Urothelium cell line (cell line): ENCODE results near the gene LGR6.
"Not testable (repeated sequence)": the region's sequence is repeated elsewhere in the genome, so short reads cannot be mapped to it uniquely, and the experiment has no call there.

Experiments used
- DNase-seq: peaks from one replicate; pipeline ENCODE4 v3.0.0; 2011; ENCODE audit warnings: low spot score, mixed read lengths
- FAIRE-seq: peaks from 2 replicates; lab custom pipeline; 2011; peaks lifted over from hg19 to GRCh38; lab: Jason Lieb, UNC

The LGR6 gene

DNA sequence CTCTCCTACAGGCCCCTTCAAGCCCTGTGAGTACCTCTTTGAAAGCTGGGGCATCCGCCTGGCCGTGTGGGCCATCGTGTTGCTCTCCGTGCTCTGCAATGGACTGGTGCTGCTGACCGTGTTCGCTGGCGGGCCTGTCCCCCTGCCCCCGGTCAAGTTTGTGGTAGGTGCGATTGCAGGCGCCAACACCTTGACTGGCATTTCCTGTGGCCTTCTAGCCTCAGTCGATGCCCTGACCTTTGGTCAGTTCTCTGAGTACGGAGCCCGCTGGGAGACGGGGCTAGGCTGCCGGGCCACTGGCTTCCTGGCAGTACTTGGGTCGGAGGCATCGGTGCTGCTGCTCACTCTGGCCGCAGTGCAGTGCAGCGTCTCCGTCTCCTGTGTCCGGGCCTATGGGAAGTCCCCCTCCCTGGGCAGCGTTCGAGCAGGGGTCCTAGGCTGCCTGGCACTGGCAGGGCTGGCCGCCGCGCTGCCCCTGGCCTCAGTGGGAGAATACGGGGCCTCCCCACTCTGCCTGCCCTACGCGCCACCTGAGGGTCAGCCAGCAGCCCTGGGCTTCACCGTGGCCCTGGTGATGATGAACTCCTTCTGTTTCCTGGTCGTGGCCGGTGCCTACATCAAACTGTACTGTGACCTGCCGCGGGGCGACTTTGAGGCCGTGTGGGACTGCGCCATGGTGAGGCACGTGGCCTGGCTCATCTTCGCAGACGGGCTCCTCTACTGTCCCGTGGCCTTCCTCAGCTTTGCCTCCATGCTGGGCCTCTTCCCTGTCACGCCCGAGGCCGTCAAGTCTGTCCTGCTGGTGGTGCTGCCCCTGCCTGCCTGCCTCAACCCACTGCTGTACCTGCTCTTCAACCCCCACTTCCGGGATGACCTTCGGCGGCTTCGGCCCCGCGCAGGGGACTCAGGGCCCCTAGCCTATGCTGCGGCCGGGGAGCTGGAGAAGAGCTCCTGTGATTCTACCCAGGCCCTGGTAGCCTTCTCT is 124.6 kb downstream of the LGR6 start:
- DNase-seq (no peak), FAIRE-seq (no peak)

DNA sequence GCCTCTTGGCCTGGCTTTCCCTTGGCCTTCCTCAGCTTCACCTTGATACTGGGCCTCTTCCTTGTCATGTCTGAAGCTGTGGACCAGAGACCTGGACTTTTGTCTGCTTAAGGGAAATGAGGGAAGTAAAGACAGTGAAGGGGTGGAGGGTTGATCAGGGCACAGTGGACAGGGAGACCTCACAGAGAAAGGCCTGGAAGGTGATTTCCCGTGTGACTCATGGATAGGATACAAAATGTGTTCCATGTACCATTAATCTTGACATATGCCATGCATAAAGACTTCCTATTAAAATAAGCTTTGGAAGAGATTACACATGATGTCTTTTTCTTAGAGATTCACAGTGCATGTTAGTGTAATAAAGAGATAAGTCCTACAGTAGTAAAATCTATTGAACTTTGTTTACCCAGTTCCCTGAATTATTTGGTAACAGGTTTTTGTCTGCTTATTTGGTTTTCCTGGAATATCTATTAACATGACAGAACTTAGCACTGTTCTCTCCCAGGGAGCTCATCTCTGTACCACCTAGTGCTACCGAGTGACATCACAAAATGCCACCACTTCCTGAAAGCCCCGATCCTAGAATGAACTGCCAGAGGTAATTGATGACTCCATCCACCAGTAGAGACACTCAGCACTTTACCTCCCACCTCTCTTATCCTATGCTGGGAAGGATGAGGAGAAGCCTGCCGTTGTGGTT is 125.9 kb downstream of the LGR6 start:
- DNase-seq (no peak), FAIRE-seq (no peak)

DNA sequence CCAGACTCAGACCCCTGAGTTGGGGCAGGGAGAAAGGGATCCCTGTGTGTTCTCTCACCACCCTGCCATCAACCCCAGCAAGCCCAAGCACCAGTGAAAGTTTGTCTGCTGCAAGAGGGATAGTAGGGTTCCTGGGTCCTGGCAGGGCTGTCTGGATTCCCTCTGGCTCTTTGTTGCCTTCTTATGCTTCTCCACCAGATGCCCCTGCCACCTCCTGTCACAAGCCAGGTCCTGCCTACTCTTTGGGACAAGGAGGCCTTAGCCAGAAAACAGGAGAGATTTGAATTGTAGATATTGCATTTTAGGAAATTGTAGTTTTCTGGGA is 126.4 kb downstream of the LGR6 start:
- FAIRE-seq: no peak
- no peak for DNase-seq

DNA sequence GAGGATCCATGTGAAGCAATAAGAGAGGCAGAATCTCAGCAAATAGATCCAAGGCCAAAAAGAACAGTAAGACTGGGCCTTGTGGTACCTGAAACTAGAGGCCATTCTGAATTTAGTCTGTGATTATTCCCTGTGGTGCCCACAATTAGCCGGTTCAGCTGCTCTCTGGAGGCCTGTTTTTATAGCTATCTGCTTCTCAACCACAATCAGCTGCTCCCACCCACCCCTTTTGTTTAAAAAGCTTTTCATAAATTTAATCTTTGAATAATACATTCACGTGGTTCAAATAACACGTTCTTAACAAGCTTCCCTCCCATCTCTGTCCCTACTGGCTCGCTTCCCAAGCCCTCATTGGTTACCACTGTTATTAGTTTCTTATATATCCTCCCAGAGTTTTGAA is 130.1 kb downstream of the LGR6 start:
- DNase-seq (no peak), FAIRE-seq (no peak)

DNA sequence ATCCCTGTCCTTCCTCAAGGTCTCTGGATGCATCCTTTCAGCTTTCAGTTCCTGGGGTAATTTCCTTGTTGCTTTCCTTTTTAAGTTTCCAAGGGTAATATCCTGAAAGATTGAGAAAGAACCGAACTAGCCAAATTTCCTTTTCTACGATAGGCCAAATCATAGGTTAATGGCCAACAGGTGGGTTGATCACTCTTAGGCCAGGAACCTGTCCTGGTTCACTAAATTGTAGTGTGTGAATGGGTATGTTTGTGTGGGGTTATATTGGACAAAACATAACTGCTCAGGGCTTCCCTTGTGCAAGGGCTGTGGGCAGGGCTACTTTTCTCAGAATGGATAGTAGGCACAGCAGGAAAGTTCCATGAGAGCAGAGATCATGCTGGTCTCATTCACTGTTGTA is 131.0 kb downstream of the LGR6 start:
- FAIRE-seq: no peak
- no peak for DNase-seq

DNA sequence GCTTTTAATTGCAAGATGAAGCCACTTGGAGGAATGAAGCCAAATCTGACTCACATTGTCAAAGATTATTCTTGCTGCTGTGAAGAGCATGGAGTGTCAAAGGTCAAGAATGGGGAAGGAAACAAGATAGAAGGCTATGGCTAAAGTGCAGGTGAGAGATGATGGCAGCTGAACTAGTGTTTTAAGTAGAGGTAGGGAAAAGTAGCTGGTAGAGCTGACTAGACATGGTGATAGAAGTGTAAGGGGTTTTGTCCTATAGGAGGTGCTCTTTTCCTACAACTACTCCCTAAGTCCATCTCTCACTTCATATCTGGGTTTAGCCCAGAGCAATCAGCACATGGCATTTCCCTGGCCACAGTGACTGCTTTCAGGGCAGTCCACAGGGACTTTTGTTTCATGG is 136.3 kb downstream of the LGR6 start:
- no peak for DNase-seq
- FAIRE-seq: no peak

DNA sequence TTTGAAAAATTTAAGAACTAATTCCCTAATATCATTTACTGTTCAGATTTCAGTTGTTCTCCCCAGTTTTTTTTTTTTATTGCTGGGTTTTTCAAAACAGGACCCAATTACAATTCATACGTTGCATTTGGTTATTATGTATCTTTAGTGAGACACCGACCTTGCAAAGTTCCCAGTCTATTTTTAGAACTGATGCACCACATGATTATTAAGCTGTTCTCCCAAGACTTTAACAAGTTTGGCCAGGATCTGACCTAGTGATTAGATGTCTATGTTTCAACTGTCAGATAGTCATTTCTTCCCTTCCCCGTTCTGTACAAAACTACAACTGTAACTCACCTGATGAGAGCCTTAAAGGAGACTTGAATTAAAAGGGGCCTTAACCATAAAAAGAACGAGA is 140.3 kb downstream of the LGR6 start:
- DNase-seq (no peak), FAIRE-seq (no peak)

DNA sequence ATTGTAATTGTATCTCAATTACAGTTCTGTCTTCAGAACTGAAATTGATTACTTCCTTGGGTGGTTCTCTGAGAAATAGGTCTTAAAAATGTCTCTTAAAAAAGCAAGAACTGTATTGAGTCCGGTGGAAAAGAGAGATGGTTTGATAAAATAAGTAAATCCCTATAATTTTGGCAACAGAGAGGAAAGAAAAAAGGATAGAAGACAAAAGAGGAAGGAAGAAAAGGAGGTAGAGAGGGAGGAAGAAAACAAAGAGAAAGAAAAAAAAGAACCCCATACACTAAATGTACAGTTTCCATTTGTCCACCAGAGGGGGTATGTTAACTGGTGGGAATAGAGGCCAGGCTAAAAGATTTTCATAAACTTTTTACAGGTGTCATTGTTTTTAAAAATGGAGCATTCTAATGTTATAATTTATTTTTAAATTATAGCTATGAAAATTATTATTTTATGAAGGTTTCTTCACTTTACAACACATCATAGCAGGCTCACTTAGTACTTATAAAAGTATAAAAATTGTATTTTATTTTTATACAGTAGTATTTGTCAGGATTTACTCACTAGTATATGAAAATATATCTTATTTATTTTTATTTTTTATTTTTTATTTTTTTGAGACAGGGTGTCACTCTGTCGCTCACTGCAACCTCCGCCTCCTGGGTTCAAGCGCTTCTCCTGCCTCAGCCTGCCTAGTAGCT is 150.2 kb downstream of the LGR6 start:
- no peak for FAIRE-seq

DNA sequence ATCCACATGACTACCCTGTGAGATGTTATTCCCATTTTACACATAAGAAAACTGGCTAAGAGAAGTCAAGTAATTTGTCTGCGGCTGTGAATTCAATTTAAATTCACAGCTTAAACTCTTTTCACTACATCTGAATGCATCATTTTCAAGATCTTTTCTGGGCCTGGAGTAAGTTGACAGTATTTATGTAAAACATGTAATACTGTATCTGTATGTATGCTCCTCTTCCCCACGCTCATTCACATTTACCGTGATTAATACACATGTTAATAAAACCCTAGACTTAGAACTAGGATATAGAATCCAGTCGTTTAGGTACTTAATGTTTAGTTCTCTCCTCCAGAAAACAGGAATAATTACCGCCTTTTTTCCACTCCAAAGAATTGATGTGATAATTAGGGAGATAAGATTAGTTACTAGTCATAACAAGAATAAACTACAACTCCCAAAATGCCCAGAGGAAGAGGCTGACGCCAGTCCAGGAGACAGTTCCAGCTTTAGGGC is 154.5 kb downstream of the LGR6 start:
- FAIRE-seq: no peak
- DNase-seq: no peak

More for the DNA sequence above, 150.2 kb downstream of the LGR6 start:
- DNase-seq: peak; percentile 40

DNA sequence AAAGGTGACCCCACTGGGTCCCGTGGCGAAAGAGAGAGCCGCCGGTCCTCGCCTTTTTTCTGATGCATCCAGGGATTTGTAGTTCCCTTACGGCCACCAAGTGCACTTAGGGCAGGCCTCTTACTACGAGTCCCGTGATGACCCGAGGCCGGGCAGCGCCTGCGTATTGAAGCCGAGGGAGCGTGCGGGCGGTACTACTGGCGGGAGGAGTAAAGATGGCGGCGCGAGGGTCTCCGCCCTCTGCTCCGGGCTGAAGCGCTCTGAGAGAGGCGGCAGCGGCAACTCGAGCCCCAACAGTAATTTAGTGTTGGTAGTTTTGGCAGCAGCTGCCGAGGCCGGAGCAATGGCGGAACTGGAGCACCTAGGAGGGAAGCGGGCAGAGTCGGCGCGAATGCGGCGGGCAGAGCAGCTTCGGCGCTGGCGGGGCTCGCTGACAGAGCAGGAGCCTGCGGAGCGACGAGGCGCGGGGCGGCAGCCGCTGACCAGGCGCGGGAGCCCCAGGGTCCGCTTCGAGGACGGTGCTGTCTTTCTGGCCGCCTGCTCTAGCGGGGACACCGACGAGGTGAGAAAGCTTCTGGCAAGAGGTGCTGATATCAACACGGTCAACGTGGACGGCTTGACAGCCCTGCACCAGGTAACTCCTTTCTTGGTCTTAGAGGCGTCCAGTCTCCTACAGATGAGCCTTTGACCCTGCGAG is 155.1 kb downstream of the LGR6 start, which contains the start of gene PPP1R12B:
PPP1R12B (plus strand) TSS at position 191 of the 697 bp plus-strand sequence; CDS start at position 344, 153 bp downstream.
- DNase-seq: peak; percentile 95
- FAIRE-seq: no peak

DNA sequence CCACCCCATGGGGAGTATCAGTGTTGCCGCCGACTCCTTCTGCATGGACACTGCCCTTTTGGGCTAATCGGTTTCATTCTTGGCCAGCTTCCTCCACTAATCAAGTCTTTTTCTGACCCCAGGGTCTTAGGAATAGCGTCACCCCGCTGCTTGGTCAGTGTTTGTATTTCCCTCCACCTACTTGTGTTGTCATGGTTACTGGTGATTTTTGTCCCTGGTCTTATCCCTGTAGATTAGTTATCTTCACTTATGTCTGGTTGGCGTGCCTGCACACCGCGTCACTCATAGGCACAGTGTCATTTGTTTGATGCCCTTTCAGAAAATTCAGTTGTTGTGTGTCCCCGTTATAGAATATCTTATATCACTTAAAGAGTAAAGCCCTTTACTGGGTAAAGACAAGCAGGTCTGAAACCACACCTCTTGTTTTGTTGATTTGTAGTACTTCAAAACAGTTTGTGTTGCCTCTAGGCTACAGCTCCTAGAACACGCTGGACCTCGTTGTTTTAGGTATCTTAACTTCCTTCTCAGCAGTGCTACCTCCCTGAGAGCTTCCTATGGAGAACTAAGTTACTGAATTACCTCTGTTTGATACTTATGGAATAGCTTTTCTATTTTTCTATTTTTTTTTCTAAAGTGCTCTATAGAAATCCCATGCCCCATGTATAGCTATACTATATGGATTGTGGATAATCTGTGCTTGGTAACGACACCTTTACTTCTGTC is 155.8 kb downstream of the LGR6 start:
- FAIRE-seq: no peak
- no peak for DNase-seq

DNA sequence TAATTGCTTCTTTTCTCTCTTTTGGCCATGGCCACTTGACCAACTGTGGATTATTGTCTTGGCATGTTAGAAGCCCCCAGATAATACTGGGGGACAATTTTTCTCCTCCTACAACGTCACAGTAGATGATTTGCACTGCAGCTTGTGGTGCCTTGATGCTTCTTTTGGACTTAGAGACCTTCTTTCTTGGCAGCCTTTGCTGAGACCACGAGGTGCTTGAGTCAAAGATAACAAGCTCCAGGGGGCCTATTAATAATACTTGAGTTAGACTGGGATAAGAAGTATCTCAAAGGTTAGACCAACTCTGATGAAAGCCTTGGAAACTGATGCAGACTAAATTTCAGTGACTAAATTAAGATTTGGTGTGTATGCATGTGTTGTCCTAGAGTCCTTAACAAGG is 158.1 kb downstream of the LGR6 start:
- no peak for DNase-seq
- FAIRE-seq: no peak

DNA sequence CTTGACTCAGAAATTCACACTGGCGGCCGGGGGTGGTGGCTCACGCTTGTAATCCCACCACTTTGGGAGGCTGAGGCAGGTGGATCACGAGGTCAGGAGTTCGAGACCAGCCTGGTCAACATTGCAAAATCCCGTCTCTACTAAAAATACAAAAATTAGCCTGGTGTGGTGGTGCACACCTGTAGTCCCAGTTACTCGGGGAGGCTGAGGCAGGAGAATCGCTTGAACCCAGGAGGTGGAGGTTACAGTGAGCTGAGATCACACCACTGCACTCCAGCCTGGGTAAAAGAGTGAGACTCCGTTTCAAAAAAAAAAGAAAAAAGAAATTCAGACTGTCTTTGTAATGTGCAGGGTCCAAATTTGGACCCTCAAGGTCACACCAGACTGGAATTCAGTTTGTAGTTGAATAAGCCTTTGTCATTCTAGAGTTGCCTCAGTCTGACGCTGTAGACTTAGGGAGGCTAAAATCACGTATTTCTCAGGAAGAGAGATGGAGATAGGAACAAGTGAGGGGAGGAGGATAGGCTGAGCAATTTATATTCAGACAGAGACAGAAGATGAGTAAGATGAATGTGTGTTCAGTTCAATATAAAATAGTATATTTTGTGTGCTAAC is 159.1 kb downstream of the LGR6 start:
- not testable (repeated sequence) for FAIRE-seq, DNase-seq

DNA sequence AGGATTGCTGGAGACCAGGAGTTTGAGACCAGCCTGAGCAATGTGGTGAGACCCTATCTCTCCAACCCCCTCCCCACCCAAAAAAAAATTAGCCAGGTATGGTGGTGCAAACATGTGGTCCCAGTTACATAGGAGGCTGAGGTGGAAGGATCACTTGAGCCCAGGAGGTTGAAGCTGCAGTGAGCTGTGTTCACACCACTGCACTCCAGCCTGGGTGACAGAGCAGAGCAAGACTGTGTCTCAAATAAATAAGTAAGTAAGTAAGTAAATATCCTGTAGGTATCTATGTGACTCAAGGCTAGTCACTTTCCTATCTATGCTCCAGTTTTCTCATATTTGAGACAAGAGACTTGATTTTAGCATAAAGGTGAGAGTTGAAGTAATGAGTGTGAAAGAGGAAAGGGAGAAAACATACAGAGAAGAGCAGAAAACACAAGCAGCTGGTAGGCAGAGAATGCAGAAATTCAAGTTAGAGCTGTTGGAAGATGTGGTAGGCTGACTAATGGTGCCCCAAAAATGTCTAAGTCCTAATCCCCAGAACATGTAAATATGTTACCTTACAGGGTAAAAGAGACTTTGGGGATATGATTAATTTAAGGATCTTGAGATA is 162.4 kb downstream of the LGR6 start:
- FAIRE-seq (no peak), DNase-seq (no peak)

DNA sequence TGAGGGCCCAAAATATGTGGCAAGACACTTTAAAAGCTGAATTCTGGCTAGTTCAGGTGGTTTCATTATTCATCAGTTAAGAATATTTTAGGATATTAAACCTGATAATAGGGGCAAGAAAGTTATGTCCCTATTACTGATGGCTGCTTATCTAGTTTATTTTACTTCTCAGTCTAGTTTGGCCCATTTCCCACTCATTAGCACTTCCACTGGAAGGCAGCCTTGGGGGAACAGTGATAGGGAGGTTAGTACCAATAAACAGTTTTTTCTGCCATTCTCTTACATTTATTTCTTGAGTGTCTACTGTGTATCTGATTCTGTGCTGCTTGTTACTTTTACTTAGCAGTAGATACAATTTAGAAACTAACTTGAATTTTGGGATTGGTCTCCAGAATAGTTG is 163.9 kb downstream of the LGR6 start:
- DNase-seq: no peak

DNA sequence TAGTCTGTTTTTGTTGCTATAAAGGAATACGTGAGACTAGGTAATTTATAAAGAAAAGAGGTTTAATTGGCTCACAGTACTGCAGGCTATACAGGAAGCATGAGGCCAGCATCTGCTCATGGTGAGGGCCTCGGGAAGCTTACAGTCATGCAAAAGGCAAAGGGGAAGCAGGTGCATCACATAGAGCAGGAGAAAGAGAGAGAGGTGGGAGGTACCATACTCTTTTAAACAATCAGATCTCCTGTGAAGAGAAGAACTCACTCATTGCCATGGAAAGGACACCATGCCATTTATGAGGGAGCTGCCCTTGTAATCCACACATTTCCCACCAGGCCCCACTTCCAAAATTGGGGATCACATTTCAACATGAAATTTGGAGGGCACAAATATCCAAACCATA is 167.6 kb downstream of the LGR6 start:
- DNase-seq (no peak), FAIRE-seq (no peak)

More for the DNA sequence above, 163.9 kb downstream of the LGR6 start:
- no peak for FAIRE-seq

DNA sequence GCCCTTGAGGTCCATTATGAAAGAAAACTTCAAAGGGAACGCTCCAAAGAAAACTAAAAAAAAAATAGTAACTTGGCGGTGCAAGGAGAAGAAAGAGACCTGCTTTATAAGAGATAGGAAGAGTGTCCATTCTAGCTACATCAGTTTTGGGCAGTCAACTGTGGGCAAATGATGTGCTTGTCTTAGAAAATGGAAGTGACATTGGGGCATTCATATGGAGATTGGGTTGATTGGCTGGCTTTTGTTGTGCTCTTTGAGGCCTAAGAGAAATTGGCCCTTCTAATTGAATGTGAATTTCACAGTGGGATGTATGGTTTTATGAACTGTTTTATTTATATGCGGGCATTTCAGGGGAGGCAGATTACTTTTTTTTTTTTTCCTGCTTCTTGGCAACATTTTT is 168.1 kb downstream of the LGR6 start:
- FAIRE-seq: no peak
- DNase-seq: no peak

DNA sequence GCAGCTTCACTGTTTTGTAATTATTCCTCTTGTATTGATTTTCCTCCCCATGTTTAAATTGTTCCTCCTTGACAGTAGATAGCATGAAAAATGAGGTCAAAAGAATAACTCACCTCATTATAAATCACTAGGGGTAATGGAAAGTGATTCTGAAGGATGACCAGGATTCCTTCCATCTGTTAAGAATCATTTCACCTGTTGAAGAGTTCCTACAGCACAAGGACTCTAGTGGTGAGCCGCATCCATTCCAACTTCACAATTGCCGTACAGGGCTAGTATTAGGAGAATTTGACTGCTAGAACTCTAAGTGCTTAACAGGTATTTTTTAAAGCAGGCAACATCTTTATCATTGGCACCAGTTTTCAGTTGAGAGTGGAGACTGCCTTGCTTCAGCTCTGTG is 168.6 kb downstream of the LGR6 start:
- DNase-seq (no peak), FAIRE-seq (no peak)
